Measurements from ENCODE around the gene CCDC92B. TPM values are rescaled to one million over a fixed set of nuclear protein-coding genes. Genes with fewer than 3 reads are reported as not detected.
A peak's percentile ranks its signal among the peaks of the same experiment; 100 is the strongest.

The CCDC92B gene
- total and polyA plus RNA-seq, 2 of the 4 experiments (the other 2 are of a cell fraction): not detected

GRCh38 chr17:2710803-2711607 lies 38.4 kb downstream of the CCDC92B start (continued):
- TF ChIP-seq USF2 (IDR thresholded peaks at IDR 0.05; ENCODE audit: low read depth, low read length) (0 out of 2 replicates have a peak, but pooled peaks have one; percentile 11), RAD21 (IDR thresholded peaks at IDR 0.05; ENCODE audit: low read length) (no peak)

Data from IMR-90 (cell line).